RPMI7951 (cell line): ENCODE data around the gene PIK3C2G. TPM values are rescaled to one million over a fixed set of nuclear protein-coding genes. Genes with fewer than 3 reads are reported as not detected.

ENCODE experiments used
- DNase-seq: peaks from one replicate; pipeline ENCODE4 v3.0.0-alpha.2; 2012; ENCODE audit warnings: low read depth
- total RNA-seq: library from RNA; depleted of rRNA; stranded (reverse); fragments of >200 nt; shearing (Covaris generic); gene quantifications from 2 replicates; pipeline ENCODE4 v1.2.3, GENCODE V29; 2014

PIK3C2G gene
- total RNA-seq, 1 experiment from 2014 or later, result not detected

GRCh38 chr12:18419311-18419710 lies 158.0 kb downstream of the PIK3C2G start:
- no peak for DNase-seq

GRCh38 chr12:18421867-18422266 lies 160.5 kb downstream of the PIK3C2G start:
- peak; percentile 8 for DNase-seq

- DNase-seq, result no peak
These were observed 161.6 kb downstream of the PIK3C2G start for GRCh38 chr12:18422871-18423270.

- DNase-seq, result no peak
These were observed 163.5 kb downstream of the PIK3C2G start for GRCh38 chr12:18424857-18425256.

GRCh38 chr12:18427520-18427919 lies 166.2 kb downstream of the PIK3C2G start:
- no peak for DNase-seq

GRCh38 chr12:18428416-18428815 lies 167.1 kb downstream of the PIK3C2G start:
- DNase-seq, result peak; percentile 9

GRCh38 chr12:18429366-18429765 lies 168.0 kb downstream of the PIK3C2G start:
- DNase-seq, result no peak

- peak; percentile 32 for DNase-seq
These were observed 169.2 kb downstream of the PIK3C2G start for GRCh38 chr12:18430425-18431048.

- no peak for DNase-seq
These were observed 170.5 kb downstream of the PIK3C2G start for GRCh38 chr12:18431771-18432170.

- DNase-seq, result no peak
These were observed 170.9 kb downstream of the PIK3C2G start for GRCh38 chr12:18432206-18432605.

- no peak for DNase-seq
These were observed 174.9 kb downstream of the PIK3C2G start for GRCh38 chr12:18436170-18436569.

- no peak for DNase-seq
These were observed 178.2 kb downstream of the PIK3C2G start for GRCh38 chr12:18439541-18439940.

- no peak for DNase-seq
These were observed 182.6 kb downstream of the PIK3C2G start for GRCh38 chr12:18443768-18444437.

GRCh38 chr12:18446061-18446644 lies 184.8 kb downstream of the PIK3C2G start:
- no peak for DNase-seq

GRCh38 chr12:18454330-18454729 lies 193.0 kb downstream of the PIK3C2G start:
- no peak for DNase-seq

GRCh38 chr12:18456344-18456743 lies 195.0 kb downstream of the PIK3C2G start:
- DNase-seq, result no peak

- DNase-seq, result no peak
These were observed 196.0 kb downstream of the PIK3C2G start for GRCh38 chr12:18457362-18457761.

GRCh38 chr12:18461758-18462157 lies 200.4 kb downstream of the PIK3C2G start:
- no peak for DNase-seq

GRCh38 chr12:18462442-18462841 lies 201.1 kb downstream of the PIK3C2G start:
- peak; percentile 9 for DNase-seq

GRCh38 chr12:18467620-18468245 lies 206.4 kb downstream of the PIK3C2G start:
- DNase-seq, result no peak

GRCh38 chr12:18468246-18469075 lies 207.1 kb downstream of the PIK3C2G start:
- DNase-seq, result peak; percentile 8

GRCh38 chr12:18470251-18470650 lies 208.9 kb downstream of the PIK3C2G start:
- DNase-seq, result peak; percentile 2
